A549 (cell line): ENCODE results near the gene ACAD9. TPM values are rescaled to one million over a fixed set of nuclear protein-coding genes. Genes with fewer than 3 reads are reported as not detected.

Experiments used
- ATAC-seq, 2 experiments: fragments of 200-7000 bp in 1 of 2; fragments of >200 bp in 1 of 2; cut with Nextera tagmentation in 1 of 2; cut with Tn5 transposase in 1 of 2; 3 replicates each; pipeline versions ENCODE4 v1.8.0 to v1.9.1; 2018 to 2020; ENCODE audit warnings: mild to moderate bottlenecking in 1 of 2, moderate library complexity in 1 of 2
- CTCF ChIA-PET: fragments of 300-600 bp; sonication (Branson Sonifier 250); formaldehyde crosslinking; extraction: SDS; loops from one replicate; lab custom pipeline; 2021; ENCODE audit warnings: antibody characterized with exemption, inconsistent platforms; lab: Yijun Ruan, JAX
- POLR2A ChIA-PET: fragments of 350-600 bp; formaldehyde crosslinking; extraction: SDS; loops from one replicate; lab custom pipeline; 2021; ENCODE audit warnings: antibody characterized with exemption, inconsistent platforms; lab: Yijun Ruan, JAX
- DNase-seq, 2 experiments: peaks; one replicate each; pipeline versions ENCODE4 v3.0.0 to v3.0.0-alpha.2; 2011 to 2016; ENCODE audit warnings: low read depth in 1 of 2, low spot score in 1 of 2
- FAIRE-seq: peaks from 2 replicates; lab custom pipeline; 2011; peaks lifted over from hg19 to GRCh38; lab: Jason Lieb, UNC
- H3K27ac ChIP-seq, 2 experiments: fragments of >200 bp; sonication (Bioruptor Twin); formaldehyde crosslinking; 3 replicates each; pipeline ENCODE4 v1.5.1; 2016 to 2017
- H3K4me1 ChIP-seq: fragments of >200 bp; sonication (Bioruptor Twin); formaldehyde crosslinking; 3 replicates; pipeline ENCODE4 v1.6.1; 2016
- H3K4me2 ChIP-seq: fragments of >200 bp; sonication (Bioruptor Twin); formaldehyde crosslinking; 3 replicates; pipeline ENCODE4 v1.6.1; 2016
- H3K4me3 ChIP-seq: fragments of >200 bp; sonication (Bioruptor Twin); formaldehyde crosslinking; 3 replicates; pipeline ENCODE4 v1.5.1; 2016
- H3K9me3 ChIP-seq: fragments of >200 bp; sonication (Bioruptor Twin); formaldehyde crosslinking; 3 replicates; pipeline ENCODE4 v1.6.1; 2016
- BHLHE40 ChIP-seq: IDR thresholded peaks from 2 replicates; pipeline ENCODE4 v1.6.1; 2012; ENCODE audit warnings: low read depth, low read length, inconsistent platforms
- CEBPB ChIP-seq, 2 experiments: fragments of >200 bp in 1 of 2; sonication (Bioruptor Twin) in 1 of 2; formaldehyde crosslinking in 1 of 2; IDR thresholded peaks; 2 replicates each; pipeline ENCODE4 v1.6.1; 2012 to 2016
- CHD2 ChIP-seq: fragments of 150-350 bp; IDR thresholded peaks from 2 replicates; pipeline ENCODE4 v1.6.1; 2014; ENCODE audit warnings: low read length; ENCODE audit not compliant: partially characterized antibody
- CHD4 ChIP-seq: fragments of 200-600 bp; sonication (generic); IDR thresholded peaks from 2 replicates; pipeline ENCODE4 v1.6.1; 2016; ENCODE audit warnings: antibody characterized with exemption, mild to moderate bottlenecking, borderline replicate concordance
- CTCF ChIP-seq: fragments of >200 bp; sonication (Bioruptor Twin); formaldehyde crosslinking; IDR thresholded peaks from 3 replicates; pipeline ENCODE4 v1.5.1; 2016
- EHMT2 ChIP-seq: fragments of 200-600 bp; sonication (generic); IDR thresholded peaks from 2 replicates; pipeline ENCODE4 v1.6.1; 2016; ENCODE audit warnings: antibody characterized with exemption, low read depth, mild to moderate bottlenecking, moderate library complexity
- EP300 ChIP-seq, 2 experiments: fragments of >200 bp; sonication (Bioruptor Twin); formaldehyde crosslinking; IDR thresholded peaks; 2 replicates in 1 of 2; 3 replicates in 1 of 2; pipeline ENCODE4 v1.6.1; 2016 to 2017
- GATA3 ChIP-seq: IDR thresholded peaks from 2 replicates; pipeline ENCODE4 v1.6.1; 2012; ENCODE audit warnings: borderline replicate concordance
- JUN ChIP-seq, 2 experiments: fragments of >200 bp; sonication (Bioruptor Twin); formaldehyde crosslinking; IDR thresholded peaks; 2 replicates in 1 of 2; 3 replicates in 1 of 2; pipeline ENCODE4 v1.6.1; 2016 to 2017
- KDM5A ChIP-seq: fragments of 200-600 bp; sonication (generic); IDR thresholded peaks from 2 replicates; pipeline ENCODE4 v1.6.1; 2016; ENCODE audit warnings: antibody characterized with exemption, mild to moderate bottlenecking
- MAFK ChIP-seq: fragments of 450-650 bp; IDR thresholded peaks from 2 replicates; pipeline ENCODE4 v1.6.1; 2014; ENCODE audit not compliant: partially characterized antibody
- MAX ChIP-seq: IDR thresholded peaks from 2 replicates; pipeline ENCODE4 v1.6.1; 2012
- NFE2L2 ChIP-seq: fragments of 150-350 bp; conservative IDR thresholded peaks from 2 replicates; pipeline ENCODE4 v1.6.1; 2014; ENCODE audit warnings: low read length
- NPAS2 ChIP-seq: fragments of 250-450 bp; sonication (Bioruptor Pico); IDR thresholded peaks from 2 replicates; pipeline ENCODE4 v1.8.0; 2022; ENCODE audit warnings: mild to moderate bottlenecking, moderate library complexity, borderline replicate concordance
- PHF8 ChIP-seq: fragments of 200-600 bp; sonication (generic); IDR thresholded peaks from 2 replicates; pipeline ENCODE4 v1.6.1; 2016; ENCODE audit warnings: low read depth, mild to moderate bottlenecking, antibody characterized with exemption, moderate library complexity, borderline replicate concordance
- POLR2AphosphoS2 ChIP-seq: conservative IDR thresholded peaks from 2 replicates; pipeline ENCODE4 v1.6.1; 2012; ENCODE audit warnings: low read length, improper control_type of control experiment, inconsistent platforms
- REST ChIP-seq: fragments of 200-600 bp; sonication (generic); IDR thresholded peaks from 2 replicates; pipeline ENCODE4 v1.6.1; 2016; ENCODE audit warnings: antibody characterized with exemption, mild to moderate bottlenecking, moderate library complexity
- RFX5 ChIP-seq: fragments of 450-650 bp; IDR thresholded peaks from 2 replicates; pipeline ENCODE4 v1.7.1; 2014; ENCODE audit warnings: antibody characterized with exemption, mild to moderate bottlenecking, moderate library complexity
- RNF2 ChIP-seq: fragments of 200-600 bp; sonication (generic); IDR thresholded peaks from 2 replicates; pipeline ENCODE4 v1.6.1; 2016; ENCODE audit warnings: low read depth, mild to moderate bottlenecking, antibody characterized with exemption, moderate library complexity, borderline replicate concordance
- SREBF2 ChIP-seq: fragments of 450-650 bp; IDR thresholded peaks from 2 replicates; pipeline ENCODE4 v1.6.1; 2014; ENCODE audit warnings: mild to moderate bottlenecking, moderate library complexity
- ZC3H11A ChIP-seq: fragments of 450-650 bp; IDR thresholded peaks from 2 replicates; pipeline ENCODE4 v1.6.1; 2014; ENCODE audit warnings: antibody characterized with exemption, mild to moderate bottlenecking
- WGBS: methylation state at CpG from one replicate; pipeline ENCODE4 v1.1.6; 2017; ENCODE audit errors: missing lambda C conversion rate; 5-methylcytosine and 5-hydroxymethylcytosine counted together
- polyA plus RNA-seq, 4 experiments: library from polyadenylated mRNA; depleted of rRNA in 3 of 4; stranded (reverse); fragments of >200 nt; fragmentation: RNase III in 1 of 4; extraction: RNeasy Plus Mini Kit Qiagen cat#74134 plus additional on column Dnase treatment in 1 of 4; gene quantifications; 2 replicates in 3 of 4; 3 replicates in 1 of 4; pipeline ENCODE4 v1.2.3, GENCODE V29; 2011 to 2017
- TF ChIP-seq, protein P1 (sequence below): fragments of 250-450 bp; sonication (Bioruptor Pico); IDR thresholded peaks from 2 replicates; pipeline ENCODE4 v1.5.0; 2020; ENCODE audit warnings: low read depth, mild to moderate bottlenecking, moderate library complexity
- TF ChIP-seq, protein P2 (sequence below): fragments of >200 bp; sonication (Bioruptor Twin); formaldehyde crosslinking; IDR thresholded peaks from 3 replicates; pipeline ENCODE4 v1.6.1; 2016
- TF ChIP-seq, protein P3 (sequence below): fragments of >200 bp; sonication (Bioruptor Twin); formaldehyde crosslinking; IDR thresholded peaks from 2 replicates; pipeline ENCODE4 v1.6.1; 2016

The ACAD9 gene
- polyA plus RNA-seq, 2 of the 4 experiments (the other 2 are of a cell fraction): 26.1 to 29.2 TPM

GRCh38 chr3:128847666-128848370 is 31.6 kb upstream of the ACAD9 start:
- POLR2A ChIA-PET: no interaction called here
- CTCF ChIA-PET: interaction anchor here (1.1 to 1.5 kb wide), 5 partner anchors 9 to 230 kb away, joined by 3 to 6 read pairs (median 4); no protein-coding TSS in a partner anchor
- no peaks in the 10 kb centered on the region for H3K9me3 ChIP-seq
- TF ChIP-seq, protein P1, sequence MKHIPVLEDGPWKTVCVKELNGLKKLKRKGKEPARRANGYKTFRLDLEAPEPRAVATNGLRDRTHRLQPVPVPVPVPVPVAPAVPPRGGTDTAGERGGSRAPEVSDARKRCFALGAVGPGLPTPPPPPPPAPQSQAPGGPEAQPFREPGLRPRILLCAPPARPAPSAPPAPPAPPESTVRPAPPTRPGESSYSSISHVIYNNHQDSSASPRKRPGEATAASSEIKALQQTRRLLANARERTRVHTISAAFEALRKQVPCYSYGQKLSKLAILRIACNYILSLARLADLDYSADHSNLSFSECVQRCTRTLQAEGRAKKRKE (CRISPR knock-in tag): no peak
- TF ChIP-seq PHF8 (no peak), BHLHE40 (no peak), CEBPB (IDR thresholded peaks at IDR 0.05) (no peak), ZC3H11A (no peak), CHD2 (no peak), KDM5A (no peak), EP300 (IDR thresholded peaks at IDR 0.05) (no peak), EHMT2 (no peak), CHD4 (no peak), SREBF2 (no peak), NPAS2 (CRISPR knock-in tag) (no peak), POLR2AphosphoS2 (no peak)
- TF ChIP-seq, protein P2, sequence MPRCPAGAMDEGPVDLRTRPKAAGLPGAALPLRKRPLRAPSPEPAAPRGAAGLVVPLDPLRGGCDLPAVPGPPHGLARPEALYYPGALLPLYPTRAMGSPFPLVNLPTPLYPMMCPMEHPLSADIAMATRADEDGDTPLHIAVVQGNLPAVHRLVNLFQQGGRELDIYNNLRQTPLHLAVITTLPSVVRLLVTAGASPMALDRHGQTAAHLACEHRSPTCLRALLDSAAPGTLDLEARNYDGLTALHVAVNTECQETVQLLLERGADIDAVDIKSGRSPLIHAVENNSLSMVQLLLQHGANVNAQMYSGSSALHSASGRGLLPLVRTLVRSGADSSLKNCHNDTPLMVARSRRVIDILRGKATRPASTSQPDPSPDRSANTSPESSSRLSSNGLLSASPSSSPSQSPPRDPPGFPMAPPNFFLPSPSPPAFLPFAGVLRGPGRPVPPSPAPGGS: no peak
- H3K4me3 ChIP-seq: no peak overlapping the region
- no peak overlapping the region for H3K4me2 ChIP-seq
- no peak for ATAC-seq
- H3K4me1 ChIP-seq: 0 out of 3 replicates have a peak, but pooled peaks cover 9% of the 10 kb centered on the region
- WGBS: 81% methylated on average over 12 of the region's 15 CpGs
- no peak overlapping the region for H3K27ac ChIP-seq
- FAIRE-seq: no peak
- no peak for DNase-seq

DNA sequence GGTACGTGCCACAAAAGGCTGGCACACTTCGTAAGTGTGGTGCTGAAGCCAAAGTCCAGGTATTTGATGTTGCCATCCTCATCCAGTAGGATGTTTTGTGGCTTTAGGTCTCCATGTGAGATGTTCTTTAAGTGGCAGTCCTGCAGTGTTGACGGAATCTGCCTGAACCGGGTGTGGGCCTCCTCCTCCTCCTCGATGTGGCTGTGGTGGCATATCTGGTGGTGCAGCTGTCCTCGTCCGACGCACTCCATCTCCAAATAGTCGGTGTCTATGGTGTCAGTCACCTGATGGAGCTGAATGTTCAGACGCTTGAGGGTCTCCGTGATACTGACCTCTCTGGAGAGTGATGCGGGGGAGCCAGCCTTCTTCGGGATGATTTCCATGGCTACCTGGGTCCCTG is 30.5 kb upstream of the ACAD9 start:
- WGBS: 95% methylated on average over 6 of the region's 13 CpGs
- Histone ChIP-seq H3K4me2 (no peak overlapping the region), H3K4me3 (no peak overlapping the region), H3K9me3 (peaks cover 3% of the 10 kb centered on the region; the same call in 2 of the 3 replicates), H3K4me1 (0 out of 3 replicates have a peak, but pooled peaks cover 9% of the 10 kb centered on the region), H3K27ac (no peak overlapping the region)
- no peak for TF ChIP-seq GATA3
- TF ChIP-seq NFE2L2: no peak
- TF ChIP-seq RNF2: no peak
- TF ChIP-seq, protein P3, sequence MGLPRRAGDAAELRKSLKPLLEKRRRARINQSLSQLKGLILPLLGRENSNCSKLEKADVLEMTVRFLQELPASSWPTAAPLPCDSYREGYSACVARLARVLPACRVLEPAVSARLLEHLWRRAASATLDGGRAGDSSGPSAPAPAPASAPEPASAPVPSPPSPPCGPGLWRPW: no peak
- TF ChIP-seq CTCF: no peak
- no peak for TF ChIP-seq RFX5
- TF ChIP-seq ZC3H11A: no peak
- TF ChIP-seq CHD4: no peak
- TF ChIP-seq MAFK: no peak
- no peak for TF ChIP-seq PHF8
- no peak for TF ChIP-seq REST
- no peak for TF ChIP-seq JUN (IDR thresholded peaks at IDR 0.05)
- TF ChIP-seq MAX: no peak
- ChIA-PET CTCF (interaction anchor here (1.5 kb wide), 2 partner anchors 8 to 168 kb away, joined by 4 to 5 read pairs; no protein-coding TSS in a partner anchor), POLR2A (no interaction called here)
- FAIRE-seq: no peak
- DNase-seq: no peak
- no peak for ATAC-seq
